Left ventricle myocardium superior (tissue), 1 donor: ENCODE measurements around the gene TBCD. TPM values are rescaled to one million over a fixed set of nuclear protein-coding genes. Genes with fewer than 3 reads are reported as not detected.
A peak's percentile ranks its signal among the peaks of the same experiment; 100 is the strongest.
"Not testable (repeated sequence)": the region's sequence is repeated elsewhere in the genome, so short reads cannot be mapped to it uniquely, and the experiment has no call there.

ENCODE experiments used
- ATAC-seq: fragments of 200-7000 bp; cut with Tn5 transposase; one replicate; pipeline ENCODE4 v1.9.1; 2020; ENCODE audit warnings: mild to moderate bottlenecking, moderate library complexity
- DNase-seq: peaks from one replicate; pipeline ENCODE4 v3.0.0-alpha.2; 2020
- intact Hi-C: fragments of 100-400 bp; cut with micrococcal nuclease; formaldehyde crosslinking; loops from one replicate; pipeline ENCODE4 v1.11.0; 2022
- total RNA-seq: library from RNA; stranded (reverse); fragmentation: NEBNext Ultra II Directional; extraction: Animal tissue kit (Norgen Biotek cat#: 25700); gene quantifications from one replicate; pipeline ENCODE4 v1.2.1, GENCODE V29; 2021
- donor health status: DM: no; HTN: yes; CAD: no; lungs with severe emphysema.

The TBCD gene
- total RNA-seq, 1 donor from 2014 or later = 53.4 TPM

- ATAC-seq = no peak
- intact Hi-C loops = no loop called here
- no peak for DNase-seq
Measured at GRCh38 chr17:82723169-82723807, 28.6 kb upstream of the TBCD start.

GRCh38 chr17:82726427-82726826 lies 25.4 kb upstream of the TBCD start:
- intact Hi-C loops = no loop called here
- DNase-seq = no peak
- no peak for ATAC-seq

- intact Hi-C loops = no loop called here
- ATAC-seq (no peak), DNase-seq (no peak)
Measured at GRCh38 chr17:82729479-82730260, 22.2 kb upstream of the TBCD start.

GRCh38 chr17:82732118-82732743 lies 19.6 kb upstream of the TBCD start:
- no peak for DNase-seq
- intact Hi-C loops = no loop called here
- ATAC-seq = no peak

- peak; percentile 84 for DNase-seq
Measured at GRCh38 chr17:82734987-82735866, 16.6 kb upstream of the TBCD start, which contains the start of gene FN3K. Gene FN3K (plus strand): TSS chr17:82735615. CDS start chr17:82735637, 22 bp downstream.

GRCh38 chr17:82736511-82737185 lies 15.2 kb upstream of the TBCD start:
- intact Hi-C loops = no loop called here
- DNase-seq = no peak
- ATAC-seq = no peak

More at GRCh38 chr17:82734987-82735866, 16.6 kb upstream of the TBCD start, which contains the start of gene FN3K:
- ATAC-seq = peak; percentile 72
- intact Hi-C loops = no loop called here

- DNase-seq (peak; percentile 89), ATAC-seq (peak; percentile 89)
- intact Hi-C loops = no loop called here
Measured at GRCh38 chr17:82737967-82738877, 13.6 kb upstream of the TBCD start.

- no peak for DNase-seq
- intact Hi-C loops = no loop called here
- no peak for ATAC-seq
Measured at GRCh38 chr17:82740906-82741759, 10.7 kb upstream of the TBCD start.

- ATAC-seq = peak; percentile 13
- no peak for DNase-seq
- intact Hi-C loops = no loop called here
Measured at GRCh38 chr17:82743344-82744219, 8.3 kb upstream of the TBCD start.

- ATAC-seq, DNase-seq: not testable (repeated sequence)
Measured at GRCh38 chr17:82744736-82745135, 7.1 kb upstream of the TBCD start.

GRCh38 chr17:82745524-82745923 lies 6.3 kb upstream of the TBCD start:
- intact Hi-C loops = no loop called here
- DNase-seq (no peak), ATAC-seq (no peak)

More at GRCh38 chr17:82744736-82745135, 7.1 kb upstream of the TBCD start:
- intact Hi-C loops = not testable (repeated sequence)

- DNase-seq (peak; percentile 28), ATAC-seq (no peak)
- intact Hi-C loops = no loop called here
Measured at GRCh38 chr17:82748756-82749155, 3.1 kb upstream of the TBCD start.

GRCh38 chr17:82750241-82750908 lies 1.5 kb upstream of the TBCD start:
- peak; percentile 30 for DNase-seq
- intact Hi-C loops = no loop called here
- no peak for ATAC-seq

- DNase-seq (no peak), ATAC-seq (no peak)
- intact Hi-C loops = no loop called here
Measured at GRCh38 chr17:82751171-82751570, 694 bp upstream of the TBCD start.
